SK-N-SH treated with all-trans-retinoic acid at 6 μM for 48 hours (cell line): ENCODE results near the gene EXOC4.

Source experiments
- ATAC-seq: fragments of 200-7000 bp; cut with Tn5 transposase; 3 replicates; pipeline ENCODE4 v1.9.1; 2020; ENCODE audit warnings: mild to moderate bottlenecking, moderate library complexity
- ARNTL ChIP-seq: fragments of 450-650 bp; formaldehyde crosslinking; IDR thresholded peaks from 2 replicates; pipeline ENCODE4 v1.5.0; 2020; ENCODE audit warnings: low read depth, mild to moderate bottlenecking, moderate library complexity, borderline replicate concordance
- BACH2 ChIP-seq: fragments of 250-450 bp; sonication (Bioruptor Pico); IDR thresholded peaks from 2 replicates; pipeline ENCODE4 v1.9.0; 2021; ENCODE audit warnings: mild to moderate bottlenecking, borderline replicate concordance
- CREB5 ChIP-seq: fragments of 250-450 bp; sonication (Bioruptor Pico); IDR thresholded peaks from 2 replicates; pipeline ENCODE4 v1.5.1; 2020; ENCODE audit warnings: low read depth, mild to moderate bottlenecking, moderate library complexity
- CSDC2 ChIP-seq: fragments of 250-450 bp; sonication (Bioruptor Pico); IDR thresholded peaks from 2 replicates; pipeline ENCODE4 v1.5.0; 2020; ENCODE audit warnings: mild to moderate bottlenecking, moderate library complexity
- CSRNP3 ChIP-seq: fragments of 250-450 bp; sonication (Bioruptor Pico); IDR thresholded peaks from 2 replicates; pipeline ENCODE4 v1.5.1; 2021; ENCODE audit warnings: mild to moderate bottlenecking, moderate library complexity
- GLIS3 ChIP-seq: fragments of 250-450 bp; sonication (Bioruptor Pico); IDR thresholded peaks from 2 replicates; pipeline ENCODE4 v1.5.0; 2020; ENCODE audit warnings: mild to moderate bottlenecking, moderate library complexity
- ISL1 ChIP-seq: fragments of 250-450 bp; sonication (Bioruptor Pico); IDR thresholded peaks from 2 replicates; pipeline ENCODE4 v2.1.2; 2022; ENCODE audit warnings: mild to moderate bottlenecking, moderate library complexity
- OSR1 ChIP-seq: fragments of 250-450 bp; sonication (Bioruptor Pico); IDR thresholded peaks from 2 replicates; pipeline ENCODE4 v1.8.0; 2022; ENCODE audit warnings: moderate library complexity, mild to moderate bottlenecking, inconsistent platforms
- POU6F1 ChIP-seq: fragments of 250-450 bp; sonication (Bioruptor Pico); IDR thresholded peaks from 2 replicates; pipeline ENCODE4 v1.8.0; 2021; ENCODE audit warnings: low read depth, mild to moderate bottlenecking, moderate library complexity, borderline replicate concordance
- RARB ChIP-seq: fragments of 250-450 bp; sonication (Bioruptor Pico); IDR thresholded peaks from 2 replicates; pipeline ENCODE4 v1.8.0; 2021; ENCODE audit warnings: mild to moderate bottlenecking, moderate library complexity
- SNAI2 ChIP-seq: fragments of 250-450 bp; sonication (Bioruptor Pico); IDR thresholded peaks from 2 replicates; pipeline ENCODE4 v1.5.0; 2020; ENCODE audit warnings: mild to moderate bottlenecking, moderate library complexity
- TCF4 ChIP-seq: fragments of 250-450 bp; sonication (Bioruptor Pico); IDR thresholded peaks from 2 replicates; pipeline ENCODE4 v1.8.0; 2021; ENCODE audit warnings: mild to moderate bottlenecking, moderate library complexity, borderline replicate concordance
- TOX ChIP-seq: fragments of 250-450 bp; sonication (Bioruptor Pico); IDR thresholded peaks from 2 replicates; pipeline ENCODE4 v1.8.0; 2021; ENCODE audit warnings: mild to moderate bottlenecking, moderate library complexity, borderline replicate concordance
- TSHZ2 ChIP-seq: fragments of 250-450 bp; sonication (Bioruptor Pico); IDR thresholded peaks from 2 replicates; pipeline ENCODE4 v1.5.0; 2020; ENCODE audit warnings: mild to moderate bottlenecking, moderate library complexity
- ZC3H10 ChIP-seq: fragments of 250-450 bp; sonication (Bioruptor Pico); IDR thresholded peaks from 2 replicates; pipeline ENCODE4 v1.5.1; 2021; ENCODE audit warnings: mild to moderate bottlenecking, moderate library complexity
- ZFP3 ChIP-seq: fragments of 250-450 bp; sonication (Bioruptor Pico); IDR thresholded peaks from 2 replicates; pipeline ENCODE4 v1.5.0; 2020; ENCODE audit warnings: mild to moderate bottlenecking, moderate library complexity
- ZFP30 ChIP-seq: fragments of 450-650 bp; formaldehyde crosslinking; IDR thresholded peaks from 2 replicates; pipeline ENCODE4 v1.5.0; 2022; ENCODE audit warnings: mild to moderate bottlenecking, moderate library complexity
- ZNF565 ChIP-seq: fragments of 450-650 bp; formaldehyde crosslinking; conservative IDR thresholded peaks from 2 replicates; pipeline ENCODE4 v1.5.0; 2020; ENCODE audit warnings: low read depth, mild to moderate bottlenecking, moderate library complexity
- ZNF70 ChIP-seq: fragments of 450-650 bp; formaldehyde crosslinking; IDR thresholded peaks from 2 replicates; pipeline ENCODE4 v1.5.0; 2020; ENCODE audit warnings: mild to moderate bottlenecking, moderate library complexity
- ZNF8 ChIP-seq: fragments of 450-650 bp; formaldehyde crosslinking; IDR thresholded peaks from 2 replicates; pipeline ENCODE4 v1.5.0; 2020; ENCODE audit warnings: mild to moderate bottlenecking, moderate library complexity
- TF ChIP-seq, protein P1 (sequence below): fragments of 250-450 bp; sonication (Bioruptor Pico); IDR thresholded peaks from 2 replicates; pipeline ENCODE4 v1.8.0; 2020; ENCODE audit warnings: mild to moderate bottlenecking, moderate library complexity, borderline replicate concordance

The EXOC4 gene

DNA sequence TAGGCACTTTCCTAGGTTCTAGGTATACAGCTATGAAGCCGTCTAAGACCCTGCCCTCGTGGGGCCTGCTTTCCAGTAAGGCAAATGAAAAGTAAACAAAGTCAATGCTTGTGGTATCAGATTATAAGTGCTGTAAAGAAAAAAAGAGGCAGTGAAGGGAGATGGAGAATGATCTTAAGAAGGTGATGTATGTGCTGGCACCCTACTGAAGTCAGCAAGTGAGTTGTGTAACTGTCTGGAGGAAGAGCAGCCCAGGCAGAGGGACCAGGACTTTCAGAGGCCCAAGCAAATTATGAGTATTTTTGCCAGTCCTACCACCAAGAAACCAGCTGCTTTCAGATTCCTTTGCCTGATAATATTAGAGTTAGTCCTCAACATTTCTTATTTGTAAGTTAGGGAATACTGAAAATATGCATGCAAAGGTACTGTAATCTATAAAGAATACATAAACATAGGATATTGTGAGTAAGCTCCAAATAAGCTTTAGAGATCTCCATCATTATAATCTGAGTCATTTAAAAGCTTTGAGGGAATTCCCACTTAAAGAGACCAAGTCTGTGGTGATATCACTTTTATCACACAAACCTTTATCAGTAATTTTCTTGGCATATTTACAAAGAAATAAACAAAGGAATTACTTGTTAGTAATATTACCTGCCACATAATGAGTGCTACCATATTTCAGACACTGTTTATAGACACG lies 545.1 kb downstream of the EXOC4 start:
- no peak for TF ChIP-seq RARB
- no peak for TF ChIP-seq OSR1
- TF ChIP-seq CSDC2 = no peak
- no peak for TF ChIP-seq TCF4 (CRISPR knock-in tag)
- TF ChIP-seq CREB5 (CRISPR knock-in tag) = no peak
- no peak for TF ChIP-seq POU6F1 (CRISPR knock-in tag)
- no peak for TF ChIP-seq ZNF565 (CRISPR knock-in tag)
- TF ChIP-seq CSRNP3 (CRISPR knock-in tag) = no peak
- TF ChIP-seq BACH2 (CRISPR knock-in tag) = no peak
- no peak for TF ChIP-seq ZC3H10 (CRISPR knock-in tag)
- no peak for TF ChIP-seq TSHZ2
- no peak for TF ChIP-seq ISL1 (CRISPR knock-in tag)
- TF ChIP-seq ZFP30 = no peak
- TF ChIP-seq TOX = no peak
- TF ChIP-seq GLIS3 (CRISPR knock-in tag) = no peak
- TF ChIP-seq ZFP3 = no peak
- TF ChIP-seq ZNF70 (CRISPR knock-in tag) = no peak
- no peak for ATAC-seq

DNA sequence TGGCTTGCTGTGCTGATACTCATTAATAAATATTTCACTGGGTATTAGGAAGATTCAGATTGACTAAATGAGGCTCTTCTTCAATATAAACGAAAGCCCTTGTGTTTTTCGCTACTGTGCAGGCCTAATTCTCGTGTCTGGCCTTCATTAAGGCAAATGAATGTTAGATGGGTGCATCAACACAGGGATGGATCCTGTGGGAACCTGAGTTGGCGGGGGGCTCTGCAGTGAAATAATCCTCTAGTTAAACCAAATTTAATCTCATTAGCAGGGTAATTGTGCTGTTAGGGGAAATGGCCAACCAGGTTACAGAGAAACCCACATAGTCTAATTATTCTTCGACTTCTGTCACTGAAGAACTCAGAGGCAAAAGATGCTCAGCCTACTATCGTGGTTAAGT lies 548.5 kb downstream of the EXOC4 start:
- ATAC-seq = no peak
- no peak for TF ChIP-seq ARNTL (CRISPR knock-in tag)
- no peak for TF ChIP-seq CSDC2
- no peak for TF ChIP-seq ZNF70 (CRISPR knock-in tag)
- TF ChIP-seq, all 23 proteins: peak for 0

GRCh38 chr7:133804127-133804526 lies 551.2 kb downstream of the EXOC4 start:
- TF ChIP-seq ZFP30 = no peak
- no peak for TF ChIP-seq RARB
- TF ChIP-seq, protein P1, sequence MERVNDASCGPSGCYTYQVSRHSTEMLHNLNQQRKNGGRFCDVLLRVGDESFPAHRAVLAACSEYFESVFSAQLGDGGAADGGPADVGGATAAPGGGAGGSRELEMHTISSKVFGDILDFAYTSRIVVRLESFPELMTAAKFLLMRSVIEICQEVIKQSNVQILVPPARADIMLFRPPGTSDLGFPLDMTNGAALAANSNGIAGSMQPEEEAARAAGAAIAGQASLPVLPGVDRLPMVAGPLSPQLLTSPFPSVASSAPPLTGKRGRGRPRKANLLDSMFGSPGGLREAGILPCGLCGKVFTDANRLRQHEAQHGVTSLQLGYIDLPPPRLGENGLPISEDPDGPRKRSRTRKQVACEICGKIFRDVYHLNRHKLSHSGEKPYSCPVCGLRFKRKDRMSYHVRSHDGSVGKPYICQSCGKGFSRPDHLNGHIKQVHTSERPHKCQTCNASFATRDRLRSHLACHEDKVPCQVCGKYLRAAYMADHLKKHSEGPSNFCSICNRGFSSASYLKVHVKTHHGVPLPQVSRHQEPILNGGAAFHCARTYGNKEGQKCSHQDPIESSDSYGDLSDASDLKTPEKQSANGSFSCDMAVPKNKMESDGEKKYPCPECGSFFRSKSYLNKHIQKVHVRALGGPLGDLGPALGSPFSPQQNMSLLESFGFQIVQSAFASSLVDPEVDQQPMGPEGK = no peak
- no peak for TF ChIP-seq SNAI2 (CRISPR knock-in tag)
- TF ChIP-seq ZFP3 = no peak
- no peak for TF ChIP-seq TCF4 (CRISPR knock-in tag)
- TF ChIP-seq, all 23 proteins: peak for 0
- ATAC-seq = no peak

DNA sequence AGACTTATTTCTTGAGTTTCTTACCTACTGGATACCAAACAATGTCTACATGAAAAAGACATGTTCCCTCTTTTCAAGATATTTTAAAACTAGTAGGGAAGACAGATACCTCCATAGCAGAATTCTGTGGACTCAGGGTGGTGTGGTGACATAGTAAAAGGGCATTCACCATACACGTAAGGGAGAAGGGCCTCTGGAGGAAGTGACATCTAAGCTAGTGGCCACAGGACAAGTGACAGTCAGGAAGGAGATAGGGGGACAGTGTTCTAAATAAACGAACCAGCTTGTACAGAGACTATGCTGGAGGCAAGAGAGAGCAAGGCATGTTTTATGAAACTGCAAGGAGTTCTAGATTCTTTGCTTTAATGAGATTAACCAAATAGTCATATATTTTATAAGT lies 552.5 kb downstream of the EXOC4 start:
- ATAC-seq = no peak
- no peak for TF ChIP-seq ZNF8 (CRISPR knock-in tag)
- TF ChIP-seq RARB = no peak
- TF ChIP-seq TOX = no peak
- TF ChIP-seq ZNF565 (CRISPR knock-in tag) = no peak
- TF ChIP-seq, all 23 proteins: peak for 0
